Measurements from ENCODE around the gene DTNB.

- TF ChIP-seq CTCF (conservative IDR thresholded peaks at IDR 0.05 in 1 of 2, IDR thresholded peaks at IDR 0.05 in 1 of 2; ENCODE audit: low read depth in 1 of 2, low read length in 2 of 2) (no peak), EZH2 (IDR thresholded peaks at IDR 0.05; ENCODE audit: low read length, missing control alignments) (no peak)
Observed at GRCh38 chr2:25362434-25363145, 310.8 kb downstream of the DTNB start.

Data from fibroblast of lung (primary cell).